ENCODE results near the gene DUSP15.

DUSP15 gene

GRCh38 chr20:31896049-31896448, 25.7 kb upstream of the DUSP15 start:
- H3K4me3 ChIP-seq = no peak overlapping the region
- TF ChIP-seq Cebpa-rat (IDR thresholded peaks at IDR 0.05) = no peak
- peaks cover 14% of the 10 kb centered on the region for H3K4me1 ChIP-seq
- H3K9ac ChIP-seq = no peak overlapping the region
- H3K27me3 ChIP-seq = no peaks in the 10 kb centered on the region
- no peaks in the 10 kb centered on the region for H3K36me3 ChIP-seq
- no peak overlapping the region for H3K4me2 ChIP-seq
- peaks cover 4% of the 10 kb centered on the region; the same call in 1 of the 2 replicates for H3K9me3 ChIP-seq
- H3K27ac ChIP-seq = peak overlapping the region; percentile 81; the same call in 1 of the 2 replicates
- H4K20me1 ChIP-seq = no peaks in the 10 kb centered on the region

- Histone ChIP-seq H3K9ac (peak overlapping the region; percentile 52; the same call in 1 of the 2 replicates), H3K27ac (peak overlapping the region; percentile 81), H3K36me3 (no peaks in the 10 kb centered on the region), H3K27me3 (no peaks in the 10 kb centered on the region), H4K20me1 (no peaks in the 10 kb centered on the region), H3K4me1 (peaks cover 14% of the 10 kb centered on the region), H3K4me3 (no peak overlapping the region), H3K4me2 (peak overlapping the region; percentile 51), H3K9me3 (peaks cover 4% of the 10 kb centered on the region; the same call in 1 of the 2 replicates)
- TF ChIP-seq Cebpa-rat (IDR thresholded peaks at IDR 0.05) = no peak
Observed at GRCh38 chr20:31894980-31895675, 24.8 kb upstream of the DUSP15 start.

- no peak overlapping the region for H3K27ac ChIP-seq
- H4K20me1 ChIP-seq = no peaks in the 10 kb centered on the region
- TF ChIP-seq Cebpa-rat (IDR thresholded peaks at IDR 0.05) = no peak
- no peaks in the 10 kb centered on the region for H3K27me3 ChIP-seq
- H3K4me3 ChIP-seq = no peak overlapping the region
- no peak overlapping the region for H3K9ac ChIP-seq
- peaks cover 4% of the 10 kb centered on the region; the same call in 1 of the 2 replicates for H3K9me3 ChIP-seq
- H3K36me3 ChIP-seq = no peaks in the 10 kb centered on the region
- peaks cover 11% of the 10 kb centered on the region for H3K4me1 ChIP-seq
- no peak overlapping the region for H3K4me2 ChIP-seq
Observed at GRCh38 chr20:31890646-31891045, 20.3 kb upstream of the DUSP15 start.

GRCh38 chr20:31883829-31884228, 13.5 kb upstream of the DUSP15 start:
- Histone ChIP-seq H3K27ac (no peak overlapping the region), H3K4me3 (no peak overlapping the region), H3K4me2 (no peak overlapping the region), H3K9ac (no peak overlapping the region), H3K9me3 (no peaks in the 10 kb centered on the region), H3K36me3 (no peaks in the 10 kb centered on the region), H3K27me3 (no peaks in the 10 kb centered on the region), H3K4me1 (peaks cover 25% of the 10 kb centered on the region), H4K20me1 (no peaks in the 10 kb centered on the region)
- TF ChIP-seq Cebpa-rat (IDR thresholded peaks at IDR 0.05) = no peak

- Histone ChIP-seq H3K27me3 (no peaks in the 10 kb centered on the region), H3K9me3 (no peaks in the 10 kb centered on the region), H3K9ac (no peak overlapping the region), H3K27ac (no peak overlapping the region; the same call in 1 of the 2 replicates), H3K36me3 (no peaks in the 10 kb centered on the region), H4K20me1 (no peaks in the 10 kb centered on the region), H3K4me3 (no peak overlapping the region), H3K4me1 (peaks cover 26% of the 10 kb centered on the region), H3K4me2 (no peak overlapping the region; the same call in 1 of the 2 replicates)
- no peak for TF ChIP-seq Cebpa-rat (IDR thresholded peaks at IDR 0.05)
Observed at GRCh38 chr20:31881945-31882344, 11.6 kb upstream of the DUSP15 start.

GRCh38 chr20:31879143-31879987, 9.0 kb upstream of the DUSP15 start:
- no peaks in the 10 kb centered on the region for H3K36me3 ChIP-seq
- H3K27ac ChIP-seq = no peak overlapping the region; the same call in 1 of the 2 replicates
- H3K9ac ChIP-seq = peak overlapping the region; percentile 50; the same call in 1 of the 2 replicates

GRCh38 chr20:31877684-31878083, 7.4 kb upstream of the DUSP15 start:
- H3K27ac ChIP-seq = no peak overlapping the region
- H3K36me3 ChIP-seq = no peaks in the 10 kb centered on the region
- peaks cover 4% of the 10 kb centered on the region; the same call in 1 of the 2 replicates for H3K27me3 ChIP-seq
- H4K20me1 ChIP-seq = no peaks in the 10 kb centered on the region
- H3K4me3 ChIP-seq = no peak overlapping the region
- no peak for TF ChIP-seq Cebpa-rat (IDR thresholded peaks at IDR 0.05)
- H3K9me3 ChIP-seq = no peaks in the 10 kb centered on the region
- H3K4me1 ChIP-seq = peaks cover 30% of the 10 kb centered on the region
- H3K9ac ChIP-seq = no peak overlapping the region
- no peak overlapping the region for H3K4me2 ChIP-seq

More at GRCh38 chr20:31879143-31879987, 9.0 kb upstream of the DUSP15 start:
- H3K4me1 ChIP-seq = peaks cover 33% of the 10 kb centered on the region
- peak overlapping the region; percentile 69 for H3K4me3 ChIP-seq
- H4K20me1 ChIP-seq = no peaks in the 10 kb centered on the region
- H3K4me2 ChIP-seq = peak overlapping the region; percentile 82
- no peaks in the 10 kb centered on the region for H3K9me3 ChIP-seq
- no peak for TF ChIP-seq Cebpa-rat (IDR thresholded peaks at IDR 0.05)
- no peaks in the 10 kb centered on the region for H3K27me3 ChIP-seq

- no peak overlapping the region for H3K9ac ChIP-seq
- H3K9me3 ChIP-seq = no peaks in the 10 kb centered on the region
- no peaks in the 10 kb centered on the region for H4K20me1 ChIP-seq
- H3K27ac ChIP-seq = no peak overlapping the region
- peak overlapping the region; percentile 1; the same call in 1 of the 2 replicates for H3K4me2 ChIP-seq
- peaks cover 29% of the 10 kb centered on the region for H3K4me1 ChIP-seq
- TF ChIP-seq Cebpa-rat (IDR thresholded peaks at IDR 0.05) = no peak
- no peak overlapping the region for H3K4me3 ChIP-seq
- H3K27me3 ChIP-seq = peaks cover 24% of the 10 kb centered on the region
- no peaks in the 10 kb centered on the region for H3K36me3 ChIP-seq
Observed at GRCh38 chr20:31875671-31876070, 5.3 kb upstream of the DUSP15 start.

- Histone ChIP-seq H3K27me3 (peaks cover 42% of the 10 kb centered on the region), H3K9ac (no peak overlapping the region), H3K4me3 (no peak overlapping the region), H4K20me1 (no peaks in the 10 kb centered on the region), H3K9me3 (no peaks in the 10 kb centered on the region), H3K4me1 (peaks cover 45% of the 10 kb centered on the region), H3K36me3 (no peaks in the 10 kb centered on the region), H3K27ac (no peak overlapping the region), H3K4me2 (no peak overlapping the region)
- TF ChIP-seq Cebpa-rat (IDR thresholded peaks at IDR 0.05) = no peak
Observed at GRCh38 chr20:31872406-31872805, 2.1 kb upstream of the DUSP15 start.

- H4K20me1 ChIP-seq = no peaks in the 10 kb centered on the region
- H3K9ac ChIP-seq = no peak overlapping the region
- H3K4me1 ChIP-seq = peaks cover 45% of the 10 kb centered on the region
- peak overlapping the region; percentile 93 for H3K4me2 ChIP-seq
- H3K4me3 ChIP-seq = no peak overlapping the region
- H3K36me3 ChIP-seq = no peaks in the 10 kb centered on the region
- TF ChIP-seq Cebpa-rat (IDR thresholded peaks at IDR 0.05) = no peak
- no peak overlapping the region for H3K27ac ChIP-seq
- H3K27me3 ChIP-seq = peaks cover 42% of the 10 kb centered on the region
- no peaks in the 10 kb centered on the region for H3K9me3 ChIP-seq
Observed at GRCh38 chr20:31871618-31871954, 1.3 kb upstream of the DUSP15 start.

Data from BLaER1 (cell line).